ENCODE measurements around the gene TMEM89. TPM values are rescaled to one million over a fixed set of nuclear protein-coding genes. Genes with fewer than 3 reads are reported as not detected.
A peak's percentile ranks its signal among the peaks of the same experiment; 100 is the strongest.

Gene TMEM89
- total and polyA plus RNA-seq, 9 donors, result not detected

GRCh38 chr3:48598323-48599076 lies 23.1 kb downstream of the TMEM89 start:
- H3K9me3 ChIP-seq (replicated peaks; ENCODE audit: control insufficient read depth, low read depth, low read length), result no peaks in the 10 kb centered on the region
- H3K36me3 ChIP-seq (ENCODE audit: control insufficient read depth, insufficient read depth, low read length), result peaks cover 63% of the 10 kb centered on the region
- no peak overlapping the region for H3K4me3 ChIP-seq (ENCODE audit: low read length)
- peaks cover 45% of the 10 kb centered on the region for H3K4me1 ChIP-seq (ENCODE audit: control insufficient read depth, insufficient read depth, low read length)
- H3K27me3 ChIP-seq (ENCODE audit: control insufficient read depth, insufficient read depth, low read length), result peaks cover 24% of the 10 kb centered on the region
- H3K27ac ChIP-seq (ENCODE audit: low read length), result peak overlapping the region; percentile 88
- WGBS (ENCODE audit: insufficient coverage), result 52% methylated on average over 3 of the region's 5 CpGs
- DNase-seq, result peak; percentile 76

DNA sequence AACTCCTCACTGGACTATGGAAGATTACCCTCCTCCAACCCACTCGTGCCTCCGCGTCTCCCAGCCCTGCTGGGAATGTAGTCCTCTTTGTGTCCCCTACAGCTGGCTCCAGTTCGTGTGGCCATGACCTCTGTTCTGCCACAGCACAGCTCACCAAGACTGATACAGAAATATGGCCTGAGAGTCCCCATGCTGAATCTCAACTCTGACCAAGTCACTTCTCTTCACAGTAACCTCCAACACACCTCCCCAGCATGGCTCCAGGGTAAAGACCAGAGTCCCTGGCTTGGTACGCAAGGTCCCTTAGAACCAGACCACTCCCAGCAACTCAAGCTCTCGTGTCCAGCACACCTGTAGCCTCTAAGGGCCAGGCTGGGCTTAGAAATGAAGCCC lies 24.2 kb downstream of the TMEM89 start:
- DNase-seq, result no peak
- Histone ChIP-seq H3K9me3 (replicated peaks; ENCODE audit: control insufficient read depth, low read depth, low read length) (no peaks in the 10 kb centered on the region), H3K36me3 (ENCODE audit: control insufficient read depth, insufficient read depth, low read length) (peaks cover 53% of the 10 kb centered on the region), H3K27me3 (ENCODE audit: control insufficient read depth, insufficient read depth, low read length) (peaks cover 30% of the 10 kb centered on the region), H3K4me1 (ENCODE audit: control insufficient read depth, insufficient read depth, low read length) (peaks cover 45% of the 10 kb centered on the region), H3K4me3 (ENCODE audit: low read length) (no peak overlapping the region), H3K27ac (ENCODE audit: low read length) (peak overlapping the region; percentile 88)
- 73% methylated on average over 6 of the region's 6 CpGs for WGBS (ENCODE audit: insufficient coverage)

DNA sequence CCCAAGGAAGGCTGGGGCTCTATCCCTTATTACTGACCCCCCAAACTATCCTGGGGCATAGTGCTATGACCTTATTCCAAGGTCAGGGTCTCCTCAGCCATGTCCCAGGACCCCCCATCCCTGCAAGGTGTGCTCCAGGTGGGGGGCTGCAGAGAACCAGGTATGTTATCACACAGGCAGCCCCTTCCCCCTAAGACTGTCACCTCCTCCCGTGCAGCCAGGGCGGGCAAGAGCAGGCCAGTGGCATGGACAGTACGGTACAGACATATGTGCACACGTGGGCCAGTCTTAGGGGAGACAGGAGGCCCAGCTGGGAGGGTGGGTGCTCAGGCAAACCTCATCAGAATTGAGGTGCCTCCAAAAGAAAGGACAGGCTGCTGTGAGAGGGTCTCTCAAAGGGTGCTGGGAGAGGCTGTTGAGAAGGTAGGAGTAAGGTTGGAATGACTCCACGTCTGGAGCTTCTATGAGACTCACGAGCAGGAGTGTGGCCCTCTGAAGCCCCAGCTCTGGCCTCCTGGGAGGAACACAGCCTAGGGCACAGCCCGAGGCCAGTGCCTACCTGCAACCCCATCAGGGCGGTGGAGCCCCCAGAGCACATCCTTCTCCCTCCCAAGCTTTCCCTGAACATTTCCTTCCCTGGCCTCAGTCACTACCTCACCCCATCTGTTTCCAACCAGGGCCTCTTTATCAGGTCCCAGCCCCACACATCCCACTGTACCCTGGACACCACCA lies 24.7 kb downstream of the TMEM89 start:
- Histone ChIP-seq H3K4me1 (ENCODE audit: control insufficient read depth, insufficient read depth, low read length) (peaks cover 45% of the 10 kb centered on the region), H3K27me3 (ENCODE audit: control insufficient read depth, insufficient read depth, low read length) (peaks cover 30% of the 10 kb centered on the region), H3K27ac (ENCODE audit: low read length) (peak overlapping the region; percentile 3), H3K4me3 (ENCODE audit: low read length) (no peak overlapping the region), H3K9me3 (replicated peaks; ENCODE audit: control insufficient read depth, low read depth, low read length) (no peaks in the 10 kb centered on the region), H3K36me3 (ENCODE audit: control insufficient read depth, insufficient read depth, low read length) (peaks cover 49% of the 10 kb centered on the region)
- WGBS (ENCODE audit: insufficient coverage), result 71% methylated on average over 7 of the region's 8 CpGs
- DNase-seq, result no peak

GRCh38 chr3:48596157-48596556 lies 25.4 kb downstream of the TMEM89 start:
- H3K4me1 ChIP-seq (ENCODE audit: control insufficient read depth, insufficient read depth, low read length), result peaks cover 45% of the 10 kb centered on the region
- H3K36me3 ChIP-seq (ENCODE audit: control insufficient read depth, insufficient read depth, low read length), result peaks cover 42% of the 10 kb centered on the region
- no peaks in the 10 kb centered on the region for H3K9me3 ChIP-seq (replicated peaks; ENCODE audit: control insufficient read depth, low read depth, low read length)
- no peak for DNase-seq
- WGBS (ENCODE audit: insufficient coverage), result 53% methylated on average over 4 of the region's 5 CpGs
- peaks cover 30% of the 10 kb centered on the region for H3K27me3 ChIP-seq (ENCODE audit: control insufficient read depth, insufficient read depth, low read length)
- H3K27ac ChIP-seq (ENCODE audit: low read length), result no peak overlapping the region
- H3K4me3 ChIP-seq (ENCODE audit: low read length), result no peak overlapping the region

GRCh38 chr3:48595526-48596121 lies 25.9 kb downstream of the TMEM89 start:
- Histone ChIP-seq H3K36me3 (ENCODE audit: control insufficient read depth, insufficient read depth, low read length) (peaks cover 37% of the 10 kb centered on the region), H3K27ac (ENCODE audit: low read length) (no peak overlapping the region), H3K4me1 (ENCODE audit: control insufficient read depth, insufficient read depth, low read length) (peaks cover 45% of the 10 kb centered on the region), H3K9me3 (replicated peaks; ENCODE audit: control insufficient read depth, low read depth, low read length) (no peaks in the 10 kb centered on the region), H3K4me3 (ENCODE audit: low read length) (no peak overlapping the region), H3K27me3 (ENCODE audit: control insufficient read depth, insufficient read depth, low read length) (peaks cover 30% of the 10 kb centered on the region)
- peak; percentile 35 for DNase-seq
- 18% methylated on average over 7 of the region's 10 CpGs for WGBS (ENCODE audit: insufficient coverage)

GRCh38 chr3:48595075-48595525 lies 26.5 kb downstream of the TMEM89 start, which contains the start of gene COL7A1:
COL7A1 (minus strand) TSS chr3:48595329; CDS start chr3:48595159, 170 bp downstream.
- WGBS (ENCODE audit: insufficient coverage), result 2% methylated on average over 29 of the region's 35 CpGs
- no peak within 1 kb of the TSS for H3K27ac ChIP-seq (ENCODE audit: low read length)
- DNase-seq, result no peak

DNA sequence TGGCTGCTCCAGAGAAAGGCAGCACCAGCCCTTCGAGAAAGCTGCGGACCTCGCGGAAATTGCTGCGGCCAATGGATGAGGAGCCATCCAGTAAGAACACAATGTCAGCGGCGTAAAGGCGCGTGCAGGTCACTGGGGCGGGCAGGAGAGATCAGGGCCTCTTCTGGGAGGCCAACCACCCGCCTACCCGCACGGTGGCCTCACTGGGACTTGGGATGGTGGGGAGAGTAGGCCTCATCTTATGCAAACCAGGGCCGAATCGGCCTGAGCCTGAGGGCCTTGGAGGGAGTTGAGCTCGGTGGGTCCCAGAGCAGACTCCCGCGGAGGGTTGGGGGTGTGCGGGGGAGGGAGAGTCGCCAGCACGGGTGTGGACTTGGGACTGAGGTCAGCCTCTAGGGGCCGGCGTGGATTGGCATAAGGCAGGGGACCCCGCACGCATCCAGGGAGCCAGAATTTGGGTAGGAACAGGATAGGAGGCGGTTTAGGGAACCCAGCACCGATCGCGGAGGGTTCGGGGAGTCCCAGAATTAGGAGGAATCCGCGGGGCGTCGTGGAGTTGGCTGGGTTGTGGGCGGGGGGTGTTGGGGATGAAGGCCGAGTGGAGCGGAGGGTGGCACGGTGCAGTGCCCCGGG lies 27.0 kb downstream of the TMEM89 start:
- WGBS (ENCODE audit: insufficient coverage), result 25% methylated on average over 39 of the region's 39 CpGs
- Histone ChIP-seq H3K27me3 (ENCODE audit: control insufficient read depth, insufficient read depth, low read length) (peaks cover 35% of the 10 kb centered on the region), H3K9me3 (replicated peaks; ENCODE audit: control insufficient read depth, low read depth, low read length) (no peaks in the 10 kb centered on the region), H3K4me1 (ENCODE audit: control insufficient read depth, insufficient read depth, low read length) (peaks cover 43% of the 10 kb centered on the region), H3K4me3 (ENCODE audit: low read length) (peak overlapping the region; percentile 30), H3K36me3 (ENCODE audit: control insufficient read depth, insufficient read depth, low read length) (peaks cover 26% of the 10 kb centered on the region), H3K27ac (ENCODE audit: low read length) (no peak overlapping the region)
- no peak for DNase-seq

More at GRCh38 chr3:48595075-48595525, 26.5 kb downstream of the TMEM89 start, which contains the start of gene COL7A1:
- peak within 1 kb of the TSS; percentile 30 for H3K4me3 ChIP-seq (ENCODE audit: low read length)
- H3K27me3 ChIP-seq (ENCODE audit: control insufficient read depth, insufficient read depth, low read length), result peaks cover 31% of the 10 kb centered on the region
- peaks cover 45% of the 10 kb centered on the region for H3K4me1 ChIP-seq (ENCODE audit: control insufficient read depth, insufficient read depth, low read length)
- H3K9me3 ChIP-seq (replicated peaks; ENCODE audit: control insufficient read depth, low read depth, low read length), result no peaks in the 10 kb centered on the region
- H3K36me3 ChIP-seq (ENCODE audit: control insufficient read depth, insufficient read depth, low read length), result peaks cover 31% of the 10 kb centered on the region

DNA sequence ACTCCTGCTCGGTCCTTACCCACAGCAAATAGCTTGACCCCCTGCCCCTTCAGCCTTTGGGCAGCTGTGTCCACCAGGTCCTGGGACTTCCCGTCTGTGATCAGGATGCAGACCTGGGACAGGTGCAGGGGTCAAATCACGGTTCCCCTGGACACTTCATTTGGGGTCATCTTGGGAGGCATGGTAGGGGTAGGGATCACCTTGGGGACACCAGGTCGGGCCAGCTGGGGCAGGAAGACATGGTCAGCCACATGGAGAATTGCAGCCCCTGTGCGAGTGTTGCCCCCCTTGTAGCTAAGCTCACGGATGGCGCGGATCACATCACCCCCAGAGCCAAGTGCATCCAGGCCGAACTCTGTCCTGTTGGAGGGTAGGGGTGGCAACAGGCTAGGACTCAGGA lies 28.2 kb downstream of the TMEM89 start:
- Histone ChIP-seq H3K27ac (ENCODE audit: low read length) (no peak overlapping the region), H3K36me3 (ENCODE audit: control insufficient read depth, insufficient read depth, low read length) (peaks cover 14% of the 10 kb centered on the region), H3K4me1 (ENCODE audit: control insufficient read depth, insufficient read depth, low read length) (peaks cover 31% of the 10 kb centered on the region), H3K9me3 (replicated peaks; ENCODE audit: control insufficient read depth, low read depth, low read length) (no peaks in the 10 kb centered on the region), H3K4me3 (ENCODE audit: low read length) (no peak overlapping the region), H3K27me3 (ENCODE audit: control insufficient read depth, insufficient read depth, low read length) (peaks cover 38% of the 10 kb centered on the region)
- no peak for DNase-seq
- WGBS (ENCODE audit: insufficient coverage), result 83% methylated on average over 5 of the region's 9 CpGs

- Histone ChIP-seq H3K4me1 (ENCODE audit: control insufficient read depth, insufficient read depth, low read length) (peaks cover 24% of the 10 kb centered on the region), H3K4me3 (ENCODE audit: low read length) (no peak overlapping the region), H3K27ac (ENCODE audit: low read length) (no peak overlapping the region), H3K9me3 (replicated peaks; ENCODE audit: control insufficient read depth, low read depth, low read length) (no peaks in the 10 kb centered on the region), H3K27me3 (ENCODE audit: control insufficient read depth, insufficient read depth, low read length) (peaks cover 38% of the 10 kb centered on the region), H3K36me3 (ENCODE audit: control insufficient read depth, insufficient read depth, low read length) (peaks cover 6% of the 10 kb centered on the region)
- DNase-seq, result no peak
- WGBS (ENCODE audit: insufficient coverage), result 88% methylated on average over 20 of the region's 21 CpGs
Observed at GRCh38 chr3:48592519-48593087, 29.0 kb downstream of the TMEM89 start.

All from muscle of leg (tissue), 11 donors.